ENCODE measurements around the gene UGT1A4.

GRCh38 chr2:233766416-233766815, 47.9 kb downstream of the UGT1A4 start:
- no peak for TF ChIP-seq EP300 (IDR thresholded peaks at IDR 0.05; ENCODE audit: borderline replicate concordance)
- TF ChIP-seq CREB1 (IDR thresholded peaks at IDR 0.05; ENCODE audit: low read depth), result no peak
- no peak for TF ChIP-seq TAF1 (IDR thresholded peaks at IDR 0.05; ENCODE audit: low read depth)
- no peak for TF ChIP-seq REST (IDR thresholded peaks at IDR 0.05; ENCODE audit: low read depth)
- no peak for TF ChIP-seq CEBPB (IDR thresholded peaks at IDR 0.05)
- TF ChIP-seq YY1 (IDR thresholded peaks at IDR 0.05; ENCODE audit: low read depth), result no peak
- no peak for TF ChIP-seq NFIC (IDR thresholded peaks at IDR 0.05)
- TF ChIP-seq, protein P1, sequence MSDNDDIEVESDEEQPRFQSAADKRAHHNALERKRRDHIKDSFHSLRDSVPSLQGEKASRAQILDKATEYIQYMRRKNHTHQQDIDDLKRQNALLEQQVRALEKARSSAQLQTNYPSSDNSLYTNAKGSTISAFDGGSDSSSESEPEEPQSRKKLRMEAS (IDR thresholded peaks at IDR 0.05), result no peak
- no peak for TF ChIP-seq RAD21 (IDR thresholded peaks at IDR 0.05; ENCODE audit: low read depth)
- TF ChIP-seq, protein P2, sequence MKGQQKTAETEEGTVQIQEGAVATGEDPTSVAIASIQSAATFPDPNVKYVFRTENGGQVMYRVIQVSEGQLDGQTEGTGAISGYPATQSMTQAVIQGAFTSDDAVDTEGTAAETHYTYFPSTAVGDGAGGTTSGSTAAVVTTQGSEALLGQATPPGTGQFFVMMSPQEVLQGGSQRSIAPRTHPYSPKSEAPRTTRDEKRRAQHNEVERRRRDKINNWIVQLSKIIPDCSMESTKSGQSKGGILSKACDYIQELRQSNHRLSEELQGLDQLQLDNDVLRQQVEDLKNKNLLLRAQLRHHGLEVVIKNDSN (IDR thresholded peaks at IDR 0.05), result no peak
- no peak for TF ChIP-seq FOXM1 (IDR thresholded peaks at IDR 0.05; ENCODE audit: borderline replicate concordance, low read depth)
